Prostate gland (tissue), 2 donors: ENCODE results near the gene NLN. TPM values are rescaled to one million over a fixed set of nuclear protein-coding genes. Genes with fewer than 3 reads are reported as not detected.

Experiments used
- DNase-seq: peaks from one replicate; pipeline ENCODE4 v3.0.0-alpha.2; 2019; ENCODE audit warnings: low spot score
- H3K27ac ChIP-seq, 2 donors: fragments of 200-600 bp; sonication (generic); 2 replicates each; pipeline ENCODE4 v1.5.1; 2017 to 2019
- H3K27me3 ChIP-seq: fragments of 200-600 bp; sonication (generic); replicated peaks from 2 replicates; pipeline ENCODE4 v1.5.1; 2019; ENCODE audit not compliant: insufficient read depth
- H3K36me3 ChIP-seq, 2 donors: fragments of 200-600 bp; sonication (generic); 1 replicate in 1 of 2; 2 replicates in 1 of 2; pipeline versions ENCODE4 v1.5.1 to v1.8.1; 2017 to 2019
- H3K4me1 ChIP-seq: fragments of 200-600 bp; sonication (generic); replicated peaks from 2 replicates; pipeline ENCODE4 v1.5.1; 2019
- H3K4me3 ChIP-seq, 2 donors: fragments of 200-600 bp; sonication (generic); 2 replicates each; pipeline ENCODE4 v1.5.1; 2017 to 2019
- H3K9me3 ChIP-seq: fragments of 200-600 bp; sonication (generic); 2 replicates; pipeline ENCODE4 v1.5.1; 2017
- CTCF ChIP-seq, 4 experiments: fragments of 200-600 bp in 2 of 4; fragments of 450-650 bp in 2 of 4; sonication (generic) in 2 of 4; IDR thresholded peaks; 1 replicate in 3 of 4; 2 replicates in 1 of 4; pipeline ENCODE4 v1.5.1; 2016 to 2019; ENCODE audit warnings: antibody characterized with exemption in 4 of 4, mild to moderate bottlenecking in 2 of 4, moderate library complexity in 2 of 4
- POLR2A ChIP-seq: fragments of 450-650 bp; IDR thresholded peaks from one replicate; pipeline ENCODE4 v1.6.1; 2016; ENCODE audit warnings: antibody characterized with exemption, mild to moderate bottlenecking
- POLR2AphosphoS5 ChIP-seq: sonication (generic); formaldehyde crosslinking; IDR thresholded peaks from one replicate; pipeline ENCODE4 v1.6.1; 2017; ENCODE audit warnings: antibody characterized with exemption
- WGBS: methylation state at CpG from one replicate; pipeline ENCODE4 v1.1.5; 2018; 5-methylcytosine and 5-hydroxymethylcytosine counted together
- intact Hi-C: fragments of 100-400 bp; cut with DNase I; formaldehyde crosslinking; loops from one replicate; pipeline ENCODE4 v1.14.2; 2022
- total RNA-seq, 2 donors: library from RNA; depleted of rRNA; stranded (reverse); fragments of >200 nt; gene quantifications; one replicate each; pipeline ENCODE4 v1.1.0, GENCODE V29; 2016

NLN gene
- total RNA-seq, 2 donors from 2014 or later = 10.0 to 10.8 TPM

- DNase-seq = peak; percentile 33
- no peaks in the 10 kb centered on the region for H3K36me3 ChIP-seq
- H3K4me1 ChIP-seq = peaks cover 3% of the 10 kb centered on the region
- WGBS = 3% methylated on average over 19 of the region's 19 CpGs
- peak overlapping the region; percentile 74 to 80 for H3K27ac ChIP-seq
- H3K4me3 ChIP-seq = peak overlapping the region; percentile 96 to 100
- intact Hi-C loops = loop anchor here (5.0 kb wide), 1 partner anchor 99 kb away; the partner anchor contains the start of gene TRIM23
- no peak for TF ChIP-seq CTCF (IDR thresholded peaks at IDR 0.05)
- no peaks in the 10 kb centered on the region for H3K9me3 ChIP-seq
- no peaks in the 10 kb centered on the region for H3K27me3 ChIP-seq
Observed at GRCh38 chr5:65721050-65721719, 820 bp upstream of the NLN start.

DNA sequence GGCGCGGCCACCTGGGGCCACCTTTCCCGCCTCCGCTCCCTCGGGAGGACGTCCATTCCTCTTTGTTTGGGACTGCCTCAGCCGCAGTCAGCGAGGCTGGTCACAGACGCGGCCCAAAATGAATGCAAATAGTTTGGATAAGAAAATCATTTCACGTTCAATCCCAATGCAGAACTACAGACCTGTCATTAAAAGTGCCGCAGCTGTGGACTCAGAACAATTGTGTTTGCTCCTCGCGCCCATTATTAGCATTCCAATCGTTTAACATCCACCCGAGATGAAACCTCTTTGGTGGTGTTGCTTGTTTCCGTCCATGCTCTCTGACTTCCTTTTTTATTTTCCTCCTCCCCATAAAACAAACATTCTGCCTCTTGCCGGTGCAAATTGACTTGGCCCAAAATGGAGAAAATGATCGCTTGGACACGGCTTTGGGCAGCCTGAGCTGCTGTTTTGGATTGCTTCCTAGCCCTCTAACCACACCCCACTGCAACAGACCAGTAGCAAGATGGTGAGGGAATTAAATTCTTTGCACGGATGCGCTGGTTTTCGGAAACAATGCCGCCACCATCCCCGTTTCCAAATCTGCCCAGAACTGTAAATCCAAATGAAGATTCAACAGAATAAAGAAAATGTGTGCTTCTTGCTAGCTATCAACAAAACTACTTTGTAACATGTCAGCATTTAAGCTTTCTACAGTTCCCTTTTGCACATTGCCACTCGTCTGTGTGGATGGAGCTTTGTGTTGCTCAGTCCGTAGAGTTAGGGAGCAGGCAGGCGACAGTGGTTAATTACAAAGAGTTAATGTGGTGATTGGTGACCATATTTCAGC, 784 bp downstream of the NLN start:
- 4% methylated on average over 28 of the region's 28 CpGs for WGBS
- no peak for DNase-seq
- no peaks in the 10 kb centered on the region for H3K9me3 ChIP-seq
- H3K27me3 ChIP-seq = no peaks in the 10 kb centered on the region
- peaks cover 3% of the 10 kb centered on the region for H3K4me1 ChIP-seq
- intact Hi-C loops = loop anchor here (5.0 kb wide), 1 partner anchor 100 kb away; the partner anchor contains the start of gene TRIM23
- peak overlapping the region; percentile 96 to 100 for H3K4me3 ChIP-seq
- TF ChIP-seq POLR2AphosphoS5 = no peak
- no peak for TF ChIP-seq CTCF (IDR thresholded peaks at IDR 0.05)
- TF ChIP-seq POLR2A = no peak
- peak overlapping the region; percentile 44 to 74 for H3K27ac ChIP-seq
- no peaks in the 10 kb centered on the region for H3K36me3 ChIP-seq

- Histone ChIP-seq H3K4me1 (no peaks in the 10 kb centered on the region), H3K9me3 (no peaks in the 10 kb centered on the region), H3K27ac (no peak overlapping the region), H3K36me3 (no peaks in the 10 kb centered on the region), H3K4me3 (no peak overlapping the region), H3K27me3 (no peaks in the 10 kb centered on the region)
- TF ChIP-seq CTCF (IDR thresholded peaks at IDR 0.05) (no peak), POLR2A (no peak), POLR2AphosphoS5 (no peak)
- WGBS = 88% methylated on average over 7 of the region's 7 CpGs
- DNase-seq = no peak
- intact Hi-C loops = no loop called here
Observed at GRCh38 chr5:65727491-65728156, 5.6 kb downstream of the NLN start.

DNA sequence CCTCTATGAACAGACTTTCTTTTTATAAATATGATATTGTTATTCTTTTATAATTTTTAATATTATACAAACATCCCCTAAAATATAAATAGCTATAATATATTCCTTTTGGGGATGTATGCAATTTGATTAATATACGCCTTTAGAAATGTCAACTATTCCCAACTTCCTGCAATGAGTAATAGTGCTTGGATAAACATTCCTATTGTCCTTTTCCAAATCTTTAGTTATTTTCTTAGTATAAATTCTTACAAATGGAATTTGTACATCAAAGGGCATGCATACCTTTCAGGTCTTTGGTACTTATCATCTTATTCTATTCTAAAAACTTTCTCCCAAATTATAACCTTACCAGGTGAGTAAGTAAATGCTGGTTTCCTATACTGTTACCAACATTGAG, 6.2 kb downstream of the NLN start:
- H3K4me1 ChIP-seq = no peaks in the 10 kb centered on the region
- 95% methylated on average over 1 of the region's 1 CpG for WGBS
- intact Hi-C loops = no loop called here

More for the DNA sequence above, 6.2 kb downstream of the NLN start:
- Histone ChIP-seq H3K27ac (no peak overlapping the region), H3K9me3 (no peaks in the 10 kb centered on the region), H3K36me3 (no peaks in the 10 kb centered on the region), H3K4me3 (no peak overlapping the region), H3K27me3 (no peaks in the 10 kb centered on the region)
- no peak for DNase-seq
- TF ChIP-seq POLR2A = no peak
- no peak for TF ChIP-seq POLR2AphosphoS5
- no peak for TF ChIP-seq CTCF (IDR thresholded peaks at IDR 0.05)
